Ishikawa (cell line): ENCODE data around the gene PIPOX.

Experiments used
- CEBPB ChIP-seq: IDR thresholded peaks from 2 replicates; pipeline ENCODE4 v1.6.1; 2012
- CREB1 ChIP-seq: IDR thresholded peaks from 2 replicates; pipeline ENCODE4 v1.6.1; 2012; ENCODE audit warnings: low read depth
- EGR1 ChIP-seq: IDR thresholded peaks from 2 replicates; pipeline ENCODE4 v1.6.1; 2012
- EP300 ChIP-seq: IDR thresholded peaks from 2 replicates; pipeline ENCODE4 v1.6.1; 2012; ENCODE audit warnings: borderline replicate concordance
- FOXM1 ChIP-seq: IDR thresholded peaks from 2 replicates; pipeline ENCODE4 v1.6.1; 2012; ENCODE audit warnings: low read depth, borderline replicate concordance
- MAX ChIP-seq: IDR thresholded peaks from 2 replicates; pipeline ENCODE4 v1.6.1; 2012
- NFIC ChIP-seq: IDR thresholded peaks from 2 replicates; pipeline ENCODE4 v1.6.1; 2012
- RAD21 ChIP-seq: IDR thresholded peaks from 2 replicates; pipeline ENCODE4 v1.6.1; 2012; ENCODE audit warnings: low read depth
- REST ChIP-seq: IDR thresholded peaks from 2 replicates; pipeline ENCODE4 v1.6.1; 2012; ENCODE audit warnings: low read depth, mild to moderate bottlenecking
- TAF1 ChIP-seq: IDR thresholded peaks from 2 replicates; pipeline ENCODE4 v1.6.1; 2012; ENCODE audit warnings: low read depth, mild to moderate bottlenecking
- TCF12 ChIP-seq: IDR thresholded peaks from 2 replicates; pipeline ENCODE4 v1.6.1; 2012; ENCODE audit warnings: low read depth
- TEAD4 ChIP-seq: IDR thresholded peaks from 2 replicates; pipeline ENCODE4 v1.6.1; 2012
- YY1 ChIP-seq: IDR thresholded peaks from 2 replicates; pipeline ENCODE4 v1.6.1; 2012; ENCODE audit warnings: low read depth
- ZBTB7A ChIP-seq: IDR thresholded peaks from 2 replicates; pipeline ENCODE4 v1.6.1; 2012; ENCODE audit warnings: low read depth

GRCh38 chr17:29002811-29003210 is 40.1 kb upstream of the PIPOX start:
- TF ChIP-seq CREB1 = no peak
- no peak for TF ChIP-seq EP300
- TF ChIP-seq EGR1 = no peak
- TF ChIP-seq MAX = no peak
- TF ChIP-seq TEAD4 = no peak
- TF ChIP-seq NFIC = no peak
- no peak for TF ChIP-seq CEBPB
- no peak for TF ChIP-seq REST
- no peak for TF ChIP-seq TAF1
- TF ChIP-seq RAD21 = no peak
- no peak for TF ChIP-seq YY1
- no peak for TF ChIP-seq FOXM1
- no peak for TF ChIP-seq TCF12
- TF ChIP-seq ZBTB7A = no peak
